ENCODE measurements around the gene SYCE3.
"Not testable (repeated sequence)": the region's sequence is repeated elsewhere in the genome, so short reads cannot be mapped to it uniquely, and the experiment has no call there.

The SYCE3 gene

DNA sequence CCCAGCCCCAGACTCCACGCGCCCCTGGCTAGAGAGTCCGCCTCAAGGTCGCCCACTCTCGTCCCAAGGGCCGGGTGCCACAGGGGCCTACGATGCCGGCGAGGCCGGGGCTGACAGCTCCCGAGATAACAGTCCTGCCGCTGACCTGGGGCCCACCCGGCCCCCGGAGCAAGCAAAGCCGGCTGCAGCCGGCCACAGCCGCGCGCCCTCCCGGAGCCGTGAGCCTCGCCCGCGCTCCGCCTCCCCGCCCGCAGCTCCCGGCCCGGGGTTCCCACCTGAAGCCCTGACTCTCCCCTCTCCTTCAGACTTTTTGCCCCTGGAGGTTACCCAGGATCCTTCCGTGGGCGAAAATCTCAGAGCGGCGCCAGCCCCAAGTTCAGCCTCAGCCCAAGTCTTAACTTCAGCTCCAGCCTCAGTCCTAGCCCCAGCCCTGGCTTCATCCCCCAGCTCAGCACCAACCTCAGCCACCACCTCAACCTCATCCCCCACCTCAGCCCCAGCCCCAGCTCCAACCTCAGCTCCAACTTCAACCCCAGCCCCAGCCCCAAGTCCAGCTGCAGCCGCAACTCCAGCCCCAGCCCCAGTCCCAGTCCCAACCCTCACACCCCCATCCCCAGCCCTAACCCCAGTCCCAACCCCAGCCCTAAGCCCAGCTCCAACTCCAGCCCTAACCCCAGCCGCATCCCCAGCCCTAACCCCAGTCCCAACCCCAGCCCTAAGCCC is 15.3 kb downstream of the SYCE3 start:
- no peak for DNase-seq

DNA sequence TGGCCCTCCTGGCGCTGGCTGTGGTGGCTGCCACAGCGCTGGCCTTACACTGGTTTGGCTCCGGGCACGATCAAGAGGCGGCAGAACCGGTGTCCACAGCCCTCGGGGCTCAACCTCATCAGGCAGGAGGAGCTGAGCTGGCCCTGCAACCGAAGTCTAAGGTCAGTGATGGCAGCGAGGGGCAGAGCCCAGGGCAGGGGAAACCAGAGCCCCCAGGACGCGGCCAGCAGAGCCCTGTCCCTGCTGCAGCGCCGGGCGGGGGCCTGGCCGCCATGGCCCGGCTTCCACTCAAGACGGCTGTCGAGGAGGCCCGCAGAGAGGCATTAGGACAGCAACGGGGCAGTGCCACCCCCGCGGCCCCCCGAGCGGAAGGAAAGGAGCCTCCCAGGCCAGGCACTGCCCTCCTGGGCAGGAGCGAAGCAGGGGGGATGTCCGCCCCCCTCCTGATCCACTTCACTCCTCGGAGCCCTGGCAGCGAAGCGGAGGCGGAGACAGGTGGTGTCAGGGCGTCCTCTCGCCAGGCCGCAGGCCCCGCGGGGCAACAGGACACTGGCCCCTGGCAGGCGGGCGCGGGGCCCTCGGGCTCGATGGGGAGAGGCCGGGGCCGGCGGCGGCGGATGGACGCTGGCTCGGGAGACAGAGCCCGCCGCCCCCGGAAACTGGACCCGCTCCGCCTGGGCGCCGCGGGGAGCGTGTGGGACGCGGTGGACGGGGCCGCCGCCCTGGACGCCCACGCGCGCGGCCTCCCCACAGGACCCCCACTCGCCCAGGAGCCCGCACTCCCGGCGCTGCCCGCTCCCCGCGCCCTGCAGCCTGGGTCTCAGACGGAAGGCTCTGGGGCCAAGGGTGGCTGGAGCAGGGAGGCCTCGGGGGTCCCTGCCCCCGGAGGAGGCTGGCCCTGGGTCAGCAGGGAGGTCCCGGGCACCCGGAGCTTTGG is 16.1 kb downstream of the SYCE3 start:
- DNase-seq = no peak

DNA sequence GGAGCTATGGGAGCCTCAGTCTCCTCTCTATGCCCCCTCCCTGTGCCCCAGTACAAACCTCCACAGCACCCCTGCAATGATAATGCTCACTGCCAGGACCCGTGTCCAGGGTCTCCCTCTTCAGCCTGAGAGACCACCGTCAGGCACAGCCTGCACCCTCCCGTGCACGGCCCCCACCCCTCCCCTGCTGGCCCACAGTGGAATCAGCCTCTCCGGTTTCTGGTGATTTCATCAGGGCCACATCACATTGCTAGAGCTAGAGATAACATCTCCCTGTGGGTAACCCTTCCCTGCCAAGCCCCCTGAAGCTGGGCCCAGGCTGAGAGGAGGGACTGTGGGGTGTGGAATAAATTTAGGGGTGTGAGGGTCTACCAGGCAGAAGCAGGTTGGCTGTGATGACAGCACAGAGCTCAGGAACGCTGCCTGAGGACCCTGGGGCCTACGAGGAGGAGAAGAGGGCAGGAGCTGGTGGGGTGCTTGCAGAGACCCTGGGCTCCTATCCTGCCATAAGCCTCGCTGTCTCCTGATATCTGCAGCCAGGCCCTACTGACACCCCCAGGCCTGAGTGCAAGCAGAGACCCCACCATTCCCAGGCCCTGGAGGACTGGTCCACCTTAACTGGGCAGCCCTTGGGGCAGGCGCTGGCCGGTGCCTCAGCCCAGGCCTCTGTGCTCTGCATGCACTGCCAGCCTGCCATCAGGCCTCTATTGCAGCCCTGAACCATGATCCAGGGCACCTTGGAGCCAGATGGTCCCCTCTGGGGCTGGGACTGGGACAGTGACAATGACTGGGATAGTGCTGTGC is 17.0 kb downstream of the SYCE3 start, which contains the start of gene KLHDC7B:
KLHDC7B (plus strand) TSS at position 378 of the 804 bp plus-strand sequence; CDS start at position 723, 345 bp downstream.
- DNase-seq = peak; percentile 75

- DNase-seq = peak; percentile 72
Observed at GRCh38 chr22:50544746-50545253, 17.9 kb downstream of the SYCE3 start.

DNA sequence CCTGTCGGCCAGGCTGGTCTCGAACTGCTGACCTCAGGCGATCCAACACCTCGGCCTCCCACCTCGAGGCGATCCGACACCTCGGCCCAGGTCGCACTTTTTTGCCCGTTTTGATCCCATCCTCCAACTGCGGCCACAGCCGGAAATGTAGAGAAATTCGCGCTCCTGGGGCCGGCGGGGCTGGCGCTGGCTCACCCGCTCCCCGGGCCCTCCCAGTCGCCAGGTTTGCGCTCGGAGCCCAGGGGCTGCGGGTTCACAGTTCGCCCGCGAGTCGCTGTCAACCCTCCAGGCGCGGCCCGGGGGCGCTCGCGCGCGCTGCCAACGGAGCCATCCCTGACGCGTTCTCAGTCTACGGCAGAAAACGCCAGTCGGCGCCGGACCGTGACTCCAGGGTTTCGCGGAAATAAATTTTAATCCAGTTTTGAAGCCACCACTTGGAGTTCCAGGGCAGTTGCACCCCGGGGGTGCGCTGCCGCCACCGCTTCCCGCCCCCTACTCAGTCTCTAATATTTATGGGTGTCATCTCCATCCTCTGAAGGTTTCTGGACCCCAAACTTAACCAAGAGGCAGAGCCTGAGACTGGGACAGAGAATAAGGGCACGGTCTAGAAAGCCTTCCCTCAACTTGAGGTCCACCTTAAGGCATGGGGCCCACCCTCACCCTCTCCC is 18.5 kb downstream of the SYCE3 start:
- DNase-seq = peak; percentile 93

GRCh38 chr22:50542416-50542927 is 20.2 kb downstream of the SYCE3 start:
- DNase-seq = peak; percentile 77

GRCh38 chr22:50541667-50542026 is 21.1 kb downstream of the SYCE3 start:
- DNase-seq = not testable (repeated sequence)

- DNase-seq = no peak
Observed at GRCh38 chr22:50540381-50540780, 22.3 kb downstream of the SYCE3 start.

- no peak for DNase-seq
Observed at GRCh38 chr22:50537765-50538164, 25.0 kb downstream of the SYCE3 start.

- DNase-seq = no peak
Observed at GRCh38 chr22:50536226-50536625, 26.5 kb downstream of the SYCE3 start.

- no peak for DNase-seq
Observed at GRCh38 chr22:50535113-50535512, 27.6 kb downstream of the SYCE3 start.

- DNase-seq = not testable (repeated sequence)
Observed at GRCh38 chr22:50533856-50534711, 28.6 kb downstream of the SYCE3 start.

- no peak for DNase-seq
Observed at GRCh38 chr22:50532824-50533796, 29.6 kb downstream of the SYCE3 start.

- peak; percentile 67 for DNase-seq
Observed at GRCh38 chr22:50531962-50532674, 30.6 kb downstream of the SYCE3 start.

GRCh38 chr22:50531546-50531961 is 31.2 kb downstream of the SYCE3 start:
- peak; percentile 88 for DNase-seq

DNA sequence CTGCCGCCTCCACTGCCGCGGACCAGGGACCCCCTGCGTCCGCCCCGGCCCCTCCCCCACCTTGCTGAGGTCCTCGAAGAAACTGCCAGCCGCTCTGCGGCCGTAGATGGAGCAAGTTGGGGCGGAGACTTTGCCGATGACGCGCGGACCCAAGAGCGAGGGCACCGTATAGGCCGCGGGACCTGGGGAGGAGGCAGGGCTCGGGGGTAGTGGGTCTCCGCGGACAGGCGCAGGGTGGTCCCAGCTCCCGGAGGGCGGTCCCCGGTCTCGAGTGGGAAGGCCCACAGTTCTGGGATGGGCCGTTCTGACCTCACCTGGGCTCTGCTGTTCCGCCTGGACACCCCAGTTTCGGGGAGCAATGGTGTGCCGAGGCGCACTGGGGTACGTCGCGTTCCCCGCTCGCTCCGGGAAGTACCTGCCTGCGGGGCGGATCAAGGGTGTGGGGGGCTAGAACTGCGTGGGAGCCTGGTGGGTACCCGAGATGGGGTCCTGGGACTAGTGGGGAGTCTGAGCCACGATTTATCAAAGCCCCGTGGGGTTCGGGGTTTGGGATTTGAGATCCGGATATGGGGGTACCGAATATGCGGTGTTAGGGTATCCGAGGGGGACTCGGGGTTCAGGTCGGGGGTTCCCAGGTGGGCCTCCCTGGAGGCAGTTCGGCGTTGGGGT is 31.7 kb downstream of the SYCE3 start:
- DNase-seq = peak; percentile 91

- DNase-seq = no peak
Observed at GRCh38 chr22:50530580-50530876, 32.2 kb downstream of the SYCE3 start.

DNA sequence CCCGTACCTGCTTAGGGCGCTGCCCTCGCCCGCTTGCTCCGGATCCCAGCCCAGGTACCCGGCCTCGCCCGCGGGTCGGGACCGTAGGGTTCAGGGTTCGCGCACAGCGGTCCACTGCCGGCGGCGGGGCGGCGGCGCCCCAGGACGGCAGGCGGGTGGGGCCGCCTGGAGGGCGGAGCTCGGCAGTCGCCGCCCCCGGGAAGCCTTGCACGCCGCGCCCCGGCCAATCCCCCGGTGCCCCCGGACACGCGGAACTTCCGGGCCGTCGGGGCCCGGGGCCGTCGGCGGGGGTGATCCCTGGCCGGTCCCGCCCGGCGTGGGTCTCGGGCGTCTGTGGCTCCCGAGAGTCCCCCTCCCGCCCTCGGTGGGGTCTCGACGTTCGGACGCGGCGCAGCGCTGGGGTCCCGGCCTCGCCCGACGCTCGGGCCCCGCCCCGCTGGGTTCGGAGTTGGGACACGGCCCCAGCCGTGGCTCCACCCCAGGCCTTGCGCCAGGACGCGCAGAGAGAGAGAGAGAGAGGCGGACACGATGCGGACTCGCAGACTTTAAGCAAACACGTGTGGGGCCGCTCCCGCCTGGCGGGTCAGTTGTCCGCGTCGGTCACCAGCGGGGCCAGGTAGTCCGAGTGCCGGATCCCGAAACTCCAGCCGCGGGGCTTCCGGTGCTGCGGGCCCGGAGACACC is 32.7 kb downstream of the SYCE3 start, which contains the start of gene TYMP:
TYMP (minus strand) TSS at position 116 of the 683 bp plus-strand sequence. CDS start 303 bp downstream, outside the sequence.
- peak; percentile 88 for DNase-seq

Data from activated CD8-positive, alpha-beta memory T cell treated with anti-CD3 and anti-CD28 coated beads, Interleukin-2, amount 50 U/mL, for 48 hours (primary cell).